H9 (cell line): ENCODE data around the gene SCUBE2. TPM values are rescaled to one million over a fixed set of nuclear protein-coding genes. Genes with fewer than 3 reads are reported as not detected.
A peak's percentile ranks its signal among the peaks of the same experiment; 100 is the strongest.

Experiments
- DNase-seq: peaks from one replicate; pipeline ENCODE4 v3.0.0-alpha.2; 2017
- H2AFZ ChIP-seq: one replicate; pipeline ENCODE4 v1.6.1; 2013; ENCODE audit warnings: mild to moderate bottlenecking, low read length, control low read depth, moderate library complexity
- H2AK5ac ChIP-seq: 2 replicates; pipeline ENCODE4 v1.6.1; 2013; ENCODE audit warnings: low read length, control low read depth, mixed read lengths; ENCODE audit not compliant: insufficient read length
- H2BK120ac ChIP-seq: one replicate; pipeline ENCODE4 v1.6.1; 2013; ENCODE audit warnings: low read depth, mild to moderate bottlenecking, low read length, control low read depth, inconsistent platforms; ENCODE audit not compliant: poor library complexity, severe bottlenecking
- H2BK12ac ChIP-seq: 2 replicates; pipeline ENCODE4 v1.6.1; 2013; ENCODE audit warnings: low read length, control low read depth, mixed read lengths, low read depth; ENCODE audit not compliant: insufficient read length
- H2BK15ac ChIP-seq: 2 replicates; pipeline ENCODE4 v1.6.1; 2013; ENCODE audit warnings: low read depth, low read length, control low read depth
- H2BK20ac ChIP-seq: one replicate; pipeline ENCODE4 v1.6.1; 2013; ENCODE audit warnings: low read depth, mild to moderate bottlenecking, low read length, control low read depth, inconsistent platforms; ENCODE audit not compliant: poor library complexity, severe bottlenecking
- H2BK5ac ChIP-seq: 2 replicates; pipeline ENCODE4 v1.6.1; 2013; ENCODE audit warnings: low read length, control low read depth, mixed read lengths; ENCODE audit not compliant: insufficient read length
- H3K14ac ChIP-seq: 2 replicates; pipeline ENCODE4 v1.6.1; 2013; ENCODE audit warnings: low read length, control low read depth; ENCODE audit not compliant: insufficient read depth
- H3K18ac ChIP-seq: 2 replicates; pipeline ENCODE4 v1.6.1; 2013; ENCODE audit warnings: low read depth, mild to moderate bottlenecking, mixed read lengths, low read length, control low read depth; ENCODE audit not compliant: insufficient read length
- H3K23ac ChIP-seq: 2 replicates; pipeline ENCODE4 v1.6.1; 2013; ENCODE audit warnings: low read length, control low read depth, mixed read lengths, low read depth; ENCODE audit not compliant: insufficient read length
- H3K23me2 ChIP-seq: 2 replicates; pipeline ENCODE4 v1.6.1; 2013; ENCODE audit warnings: low read depth, mild to moderate bottlenecking, mixed read lengths, low read length, control low read depth; ENCODE audit not compliant: insufficient read length, poor library complexity, severe bottlenecking
- H3K27ac ChIP-seq: 2 replicates; pipeline ENCODE4 v1.5.1; 2013; ENCODE audit warnings: low read length, control low read depth, mixed read lengths, low read depth; ENCODE audit not compliant: insufficient read length
- H3K27me3 ChIP-seq: 2 replicates; pipeline ENCODE4 v1.6.1; 2013; ENCODE audit warnings: low read length, control low read depth, inconsistent platforms; ENCODE audit not compliant: insufficient read depth
- H3K4ac ChIP-seq: 2 replicates; pipeline ENCODE4 v1.6.1; 2013; ENCODE audit warnings: low read depth, mild to moderate bottlenecking, control low read depth, inconsistent platforms, low read length, moderate library complexity
- H3K4me1 ChIP-seq: 2 replicates; pipeline ENCODE4 v1.6.1; 2013; ENCODE audit warnings: low read length, control low read depth, inconsistent platforms; ENCODE audit not compliant: insufficient read depth
- H3K4me2 ChIP-seq: 2 replicates; pipeline ENCODE4 v1.6.1; 2013; ENCODE audit warnings: low read length, control low read depth, mixed read lengths; ENCODE audit not compliant: insufficient read length, insufficient read depth
- H3K56ac ChIP-seq: 2 replicates; pipeline ENCODE4 v1.6.1; 2013; ENCODE audit warnings: low read depth, mild to moderate bottlenecking, mixed read lengths, low read length, control low read depth; ENCODE audit not compliant: insufficient read length
- H3K79me1 ChIP-seq: 2 replicates; pipeline ENCODE4 v1.6.1; 2013; ENCODE audit warnings: low read depth, mild to moderate bottlenecking, moderate library complexity, low read length, control low read depth, inconsistent platforms; ENCODE audit not compliant: insufficient read depth, poor library complexity, severe bottlenecking
- H3K79me2 ChIP-seq: 2 replicates; pipeline ENCODE4 v1.6.1; 2013; ENCODE audit warnings: low read length, control low read depth, inconsistent platforms; ENCODE audit not compliant: insufficient read depth
- H3K9ac ChIP-seq: 2 replicates; pipeline ENCODE4 v1.6.1; 2013; ENCODE audit warnings: low read length, control low read depth, mixed read lengths; ENCODE audit not compliant: insufficient read length; ENCODE audit errors: extremely low read depth
- H3K9me3 ChIP-seq: one replicate; pipeline ENCODE4 v1.6.1; 2013; ENCODE audit warnings: low read depth, low read length, inconsistent platforms; ENCODE audit not compliant: control insufficient read depth
- H3T11ph ChIP-seq: one replicate; pipeline ENCODE4 v1.6.1; 2013; ENCODE audit warnings: mild to moderate bottlenecking, low read length, control low read depth, inconsistent platforms
- H4K20me1 ChIP-seq: one replicate; pipeline ENCODE4 v1.6.1; 2013; ENCODE audit not compliant: control insufficient read depth, insufficient read length, insufficient read depth
- H4K5ac ChIP-seq: 2 replicates; pipeline ENCODE4 v1.6.1; 2013; ENCODE audit warnings: low read depth, mild to moderate bottlenecking, mixed read lengths, low read length, control low read depth; ENCODE audit not compliant: insufficient read length
- H4K8ac ChIP-seq: replicated peaks from 2 replicates; pipeline ENCODE4 v1.6.1; 2013; ENCODE audit warnings: low read length, control low read depth, mixed read lengths, low read depth; ENCODE audit not compliant: insufficient read length
- H4K91ac ChIP-seq: 2 replicates; pipeline ENCODE4 v1.6.1; 2013; ENCODE audit warnings: low read depth, mild to moderate bottlenecking, moderate library complexity, mixed read lengths, low read length, control low read depth; ENCODE audit not compliant: insufficient read length
- H3K27ac Mint-ChIP-seq, 3 experiments: 2 replicates in 2 of 3; 3 replicates in 1 of 3; pipeline ENCODE4 v1.8.0; 2020 to 2021; ENCODE audit warnings: mixed read lengths in 3 of 3, mild to moderate bottlenecking in 1 of 3, moderate library complexity in 1 of 3
- H3K27me3 Mint-ChIP-seq: 2 replicates; pipeline ENCODE4 v1.8.0; 2021; ENCODE audit warnings: low read depth, mild to moderate bottlenecking, moderate library complexity, mixed read lengths
- H3K36me3 Mint-ChIP-seq, 3 experiments: 2 replicates in 2 of 3; 3 replicates in 1 of 3; pipeline ENCODE4 v1.8.0; 2020 to 2021; ENCODE audit warnings: low read depth in 3 of 3, mixed read lengths in 3 of 3; ENCODE audit not compliant: insufficient read depth in 1 of 3
- H3K4me1 Mint-ChIP-seq, 2 experiments: 2 replicates each; pipeline ENCODE4 v1.8.0; 2020; ENCODE audit warnings: mixed read lengths in 2 of 2
- H3K4me3 Mint-ChIP-seq, 2 experiments: 2 replicates in 1 of 2; 3 replicates in 1 of 2; pipeline ENCODE4 v1.8.0; 2020 to 2021; ENCODE audit warnings: mild to moderate bottlenecking in 2 of 2, mixed read lengths in 2 of 2, moderate library complexity in 1 of 2
- H3K9me3 Mint-ChIP-seq, 2 experiments: 2 replicates in 1 of 2; 3 replicates in 1 of 2; pipeline ENCODE4 v1.8.0; 2020; ENCODE audit warnings: mild to moderate bottlenecking in 2 of 2, mixed read lengths in 2 of 2, moderate library complexity in 1 of 2
- WGBS: extraction: QIAGEN DNeasy Blood & Tissue Kit; methylation state at CpG from one replicate; pipeline ENCODE4 v1.1.7; 2013; ENCODE audit warnings: missing lambda C conversion rate, low lambda C conversion rate, mixed read lengths; ENCODE audit not compliant: insufficient read length; ENCODE audit errors: extremely low coverage; 5-methylcytosine and 5-hydroxymethylcytosine counted together
- total RNA-seq: library from RNA; stranded (reverse); gene quantifications from 2 replicates; pipeline ENCODE4 v1.2.1, GENCODE V29; 2021
- TF ChIP-seq, protein P1 (sequence below): fragments of 200-600 bp; sonication (generic); conservative IDR thresholded peaks from 3 replicates; pipeline ENCODE4 v1.8.0; 2021; ENCODE audit warnings: antibody characterized with exemption, mild to moderate bottlenecking

Gene SCUBE2
- total RNA-seq, 1 experiment from 2014 or later, result 1.6 TPM

DNA sequence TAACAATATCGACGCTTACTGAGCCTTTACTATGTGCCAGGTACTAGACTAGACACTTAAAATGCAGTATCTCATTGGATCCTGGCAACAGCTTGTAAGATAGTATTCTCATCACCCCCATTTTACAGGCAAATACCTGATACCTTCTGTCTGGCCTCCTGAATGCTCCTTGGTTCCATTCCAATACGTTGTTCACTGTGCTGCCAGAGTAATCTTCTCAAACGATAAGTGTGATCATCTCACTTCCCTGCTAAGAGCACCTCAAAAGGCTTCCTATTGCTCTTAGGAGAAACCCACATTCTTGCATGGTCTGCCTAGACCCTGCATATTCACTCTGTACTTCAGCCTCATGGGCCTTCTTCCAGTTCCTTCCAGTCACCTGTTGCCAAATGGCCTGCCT lies 86.3 kb downstream of the SCUBE2 start:
- H3K27me3 Mint-ChIP-seq, result peaks cover 84% of the 10 kb centered on the region

More for the DNA sequence above, 86.3 kb downstream of the SCUBE2 start:
- TF ChIP-seq, protein P1, sequence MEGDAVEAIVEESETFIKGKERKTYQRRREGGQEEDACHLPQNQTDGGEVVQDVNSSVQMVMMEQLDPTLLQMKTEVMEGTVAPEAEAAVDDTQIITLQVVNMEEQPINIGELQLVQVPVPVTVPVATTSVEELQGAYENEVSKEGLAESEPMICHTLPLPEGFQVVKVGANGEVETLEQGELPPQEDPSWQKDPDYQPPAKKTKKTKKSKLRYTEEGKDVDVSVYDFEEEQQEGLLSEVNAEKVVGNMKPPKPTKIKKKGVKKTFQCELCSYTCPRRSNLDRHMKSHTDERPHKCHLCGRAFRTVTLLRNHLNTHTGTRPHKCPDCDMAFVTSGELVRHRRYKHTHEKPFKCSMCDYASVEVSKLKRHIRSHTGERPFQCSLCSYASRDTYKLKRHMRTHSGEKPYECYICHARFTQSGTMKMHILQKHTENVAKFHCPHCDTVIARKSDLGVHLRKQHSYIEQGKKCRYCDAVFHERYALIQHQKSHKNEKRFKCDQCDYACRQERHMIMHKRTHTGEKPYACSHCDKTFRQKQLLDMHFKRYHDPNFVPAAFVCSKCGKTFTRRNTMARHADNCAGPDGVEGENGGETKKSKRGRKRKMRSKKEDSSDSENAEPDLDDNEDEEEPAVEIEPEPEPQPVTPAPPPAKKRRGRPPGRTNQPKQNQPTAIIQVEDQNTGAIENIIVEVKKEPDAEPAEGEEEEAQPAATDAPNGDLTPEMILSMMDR, result no peak
- WGBS, result no CpG with 5 or more reads among the region's 4 CpGs
- peaks cover 4 to 15% of the 10 kb centered on the region in 2 experiments for H3K4me1 Mint-ChIP-seq
- Histone ChIP-seq H2AFZ (no peak overlapping the region), H3K79me1 (no peaks in the 10 kb centered on the region), H4K91ac (no peak overlapping the region), H3K9ac (no peak overlapping the region), H3T11ph (no peak overlapping the region), H3K56ac (no peak overlapping the region), H4K20me1 (no peaks in the 10 kb centered on the region), H3K79me2 (no peaks in the 10 kb centered on the region), H3K4me1 (no peaks in the 10 kb centered on the region), H2BK5ac (no peak overlapping the region), H3K23me2 (peaks cover 8% of the 10 kb centered on the region), H2BK15ac (no peak overlapping the region), H3K18ac (no peak overlapping the region), H3K23ac (no peak overlapping the region), H2BK120ac (no peak overlapping the region), H4K8ac (no peak overlapping the region), H3K9me3 (no peaks in the 10 kb centered on the region), H2AK5ac (no peak overlapping the region), H3K4me2 (peak overlapping the region; percentile 26), H2BK20ac (no peak overlapping the region), H4K5ac (no peak overlapping the region), H3K27me3 (peaks cover 27% of the 10 kb centered on the region), H3K4ac (no peak overlapping the region), H3K14ac (no peak overlapping the region), H2BK12ac (no peak overlapping the region), H3K27ac (no peak overlapping the region)
- no peak overlapping the region for H3K27ac Mint-ChIP-seq
- H3K4me3 Mint-ChIP-seq, result peak overlapping the region; percentile 47 to 61
- DNase-seq, result no peak
- no peaks in the 10 kb centered on the region for H3K36me3 Mint-ChIP-seq
- H3K9me3 Mint-ChIP-seq, result peaks cover 2 to 3% of the 10 kb centered on the region in 2 experiments; a peak in 3 of 5 replicates
